GM12873 (cell line): ENCODE results near the gene SRCAP.

Experiments
- CTCF ChIP-seq: IDR thresholded peaks from 2 replicates; pipeline ENCODE4 v1.5.1; 2012; ENCODE audit warnings: low read depth, mild to moderate bottlenecking, moderate library complexity, low read length, control low read depth; ENCODE audit not compliant: insufficient read depth; ENCODE audit errors: missing control alignments

The SRCAP gene

DNA sequence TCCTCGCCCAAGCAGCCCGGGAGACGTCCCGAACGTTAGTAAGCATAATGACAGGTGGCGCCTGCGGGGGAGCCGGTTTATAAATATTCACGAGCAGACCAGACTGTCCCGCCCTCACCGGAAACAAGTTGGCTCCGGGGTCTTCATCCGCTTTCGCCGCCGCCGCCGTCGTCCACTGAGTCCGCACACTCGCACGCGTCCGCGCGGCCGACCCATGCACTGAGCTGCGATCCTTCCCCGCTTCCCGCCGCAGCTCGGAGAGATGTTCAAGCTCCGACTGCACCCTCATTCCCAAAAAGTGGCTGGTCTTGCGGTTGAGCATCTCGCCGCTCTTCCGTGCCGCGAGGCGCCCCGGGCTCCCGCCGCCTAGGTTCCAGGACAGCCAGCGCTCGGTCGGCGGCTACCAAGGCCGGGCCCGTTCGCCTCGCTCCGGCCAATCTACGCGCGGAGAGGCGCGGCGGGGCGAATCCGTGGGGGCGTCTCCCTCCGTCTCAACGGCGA is 62.5 kb downstream of the SRCAP start:
- no peak for TF ChIP-seq CTCF

DNA sequence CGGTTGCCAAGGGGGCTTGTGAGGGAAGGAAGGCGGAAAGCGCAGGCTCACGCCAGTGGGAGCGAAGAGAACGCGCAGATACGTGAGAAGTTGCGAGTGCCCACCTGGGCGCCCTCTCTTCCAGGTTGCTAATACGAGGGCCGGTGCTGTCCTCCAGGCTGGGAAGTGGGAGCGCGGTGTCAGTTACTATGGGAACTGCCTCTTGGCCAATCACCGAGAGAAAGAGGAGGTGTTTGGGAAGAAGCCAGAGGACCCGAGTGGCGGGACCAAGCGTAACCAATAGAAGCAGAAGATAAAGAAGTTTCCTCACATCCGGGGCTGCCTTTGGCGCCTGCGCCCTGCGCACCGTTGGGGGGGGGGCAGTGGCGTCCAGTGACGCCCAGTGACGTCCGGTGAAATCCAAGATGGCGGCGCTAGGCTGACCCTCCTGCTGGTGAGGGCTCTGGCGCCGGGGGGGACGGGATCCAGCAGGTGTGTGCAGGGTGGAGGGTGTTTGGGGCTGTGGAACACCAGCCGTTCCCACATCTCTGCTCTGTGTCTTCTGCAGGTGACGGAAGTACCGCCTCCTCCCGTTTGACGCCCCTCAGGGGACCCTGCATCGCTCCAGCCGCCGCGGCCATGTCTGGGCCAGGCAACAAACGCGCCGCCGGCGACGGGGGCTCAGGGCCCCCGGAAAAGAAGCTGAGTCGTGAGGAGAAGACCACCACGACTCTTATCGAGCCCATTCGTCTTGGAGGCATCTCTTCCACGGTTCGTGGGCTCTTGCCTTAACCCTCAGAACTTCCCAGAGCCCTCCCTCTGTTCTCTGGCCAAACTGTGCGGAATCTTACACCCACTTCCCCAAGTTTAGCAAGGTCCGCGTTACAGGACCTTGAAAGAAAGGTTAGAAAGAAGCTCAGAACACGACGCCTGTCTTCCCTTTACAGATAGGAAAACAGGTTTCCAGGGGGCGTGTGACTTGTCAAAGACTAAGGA is 63.2 kb downstream of the SRCAP start, which contains the start of the genes CFAP119 and RNF40:
Gene CFAP119, minus strand, starts transcription at position 135 of the 975 bp plus-strand sequence. CDS start 314 bp downstream, outside the sequence.
Gene RNF40, plus strand, starts transcription at position 395 of the 975 bp plus-strand sequence. Its CDS starts 224 bp downstream, at position 619.
- no peak for TF ChIP-seq CTCF

DNA sequence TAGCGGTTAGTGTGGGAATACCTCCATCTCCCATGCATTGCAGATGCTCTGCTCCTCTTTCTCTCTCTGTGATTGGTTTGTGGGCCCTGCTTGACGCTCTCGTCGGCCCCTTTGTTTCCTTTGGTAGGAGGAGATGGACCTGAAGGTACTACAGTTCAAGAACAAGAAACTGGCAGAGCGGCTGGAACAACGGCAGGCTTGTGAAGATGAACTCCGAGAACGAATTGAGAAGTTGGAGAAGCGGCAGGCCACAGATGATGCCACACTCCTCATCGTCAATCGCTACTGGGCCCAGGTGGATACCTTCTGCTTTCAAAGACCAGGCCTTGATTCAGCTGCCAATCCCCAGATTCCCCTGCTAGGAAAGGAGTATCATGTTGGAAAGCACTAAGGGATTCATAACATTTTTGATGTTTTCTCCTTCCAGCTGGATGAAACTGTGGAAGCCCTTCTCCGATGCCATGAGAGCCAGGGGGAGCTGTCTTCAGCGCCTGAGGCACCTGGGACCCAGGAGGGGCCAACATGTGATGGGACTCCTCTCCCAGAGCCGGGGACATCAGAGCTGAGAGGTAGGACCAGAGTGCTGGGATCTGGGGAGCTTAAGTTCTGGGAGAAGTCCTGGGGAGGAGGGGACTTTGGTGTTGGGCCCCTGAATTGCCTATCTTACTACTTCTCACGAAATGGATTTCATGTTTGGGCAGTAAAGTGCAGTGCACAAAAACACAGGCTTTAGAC is 64.2 kb downstream of the SRCAP start:
- no peak for TF ChIP-seq CTCF

DNA sequence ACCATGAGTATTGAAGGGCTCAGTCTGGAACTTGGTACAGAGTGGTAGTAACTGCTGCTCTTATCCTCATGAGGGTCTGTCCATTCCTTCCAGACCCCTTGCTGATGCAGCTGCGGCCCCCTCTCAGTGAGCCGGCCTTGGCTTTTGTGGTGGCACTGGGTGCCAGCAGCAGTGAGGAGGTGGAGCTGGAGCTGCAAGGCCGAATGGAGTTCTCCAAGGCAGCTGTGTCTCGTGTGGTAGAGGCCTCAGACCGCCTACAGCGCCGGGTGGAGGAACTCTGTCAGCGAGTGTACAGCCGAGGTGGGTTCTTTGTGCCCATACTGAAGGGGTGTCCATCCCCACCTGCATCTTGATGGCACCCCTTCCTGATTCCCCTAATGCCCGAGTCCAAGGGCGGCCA is 65.1 kb downstream of the SRCAP start:
- TF ChIP-seq CTCF, result no peak

DNA sequence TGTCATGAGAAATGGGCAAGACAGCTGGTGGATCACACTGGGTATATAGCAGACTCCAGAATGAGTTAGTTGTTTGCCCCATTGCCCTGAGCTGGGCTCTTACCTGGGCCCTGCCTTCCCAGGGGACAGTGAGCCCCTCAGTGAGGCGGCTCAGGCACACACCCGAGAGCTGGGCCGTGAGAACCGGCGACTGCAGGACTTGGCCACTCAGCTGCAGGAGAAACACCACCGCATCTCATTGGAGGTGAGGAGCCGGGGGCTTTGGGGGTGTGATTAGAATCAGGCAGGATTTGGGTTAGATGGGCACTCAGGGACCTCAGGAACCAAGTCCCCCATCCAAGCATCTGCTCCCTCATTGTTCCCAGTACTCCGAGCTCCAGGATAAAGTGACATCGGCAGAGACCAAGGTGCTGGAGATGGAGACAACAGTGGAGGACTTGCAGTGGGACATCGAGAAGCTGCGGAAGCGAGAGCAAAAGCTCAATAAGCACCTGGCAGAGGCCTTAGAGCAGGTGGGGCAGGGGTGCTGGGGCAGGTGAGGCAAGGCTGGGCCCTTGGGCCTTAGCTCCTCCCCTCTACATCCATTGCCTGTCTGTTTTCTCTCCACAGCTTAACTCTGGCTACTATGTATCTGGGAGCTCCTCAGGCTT is 66.0 kb downstream of the SRCAP start:
- TF ChIP-seq CTCF, result no peak

GRCh38 chr16:30766206-30766932 is 67.4 kb downstream of the SRCAP start:
- no peak for TF ChIP-seq CTCF
